Stimulated activated naive CD4-positive, alpha-beta T cell (primary cell): ENCODE measurements around the gene OPN4.

Experiments used
- DNase-seq, 6 experiments: peaks; one replicate each; lab custom pipeline; 2025; lab: John Stamatoyannopoulos, UW

Gene OPN4

DNA sequence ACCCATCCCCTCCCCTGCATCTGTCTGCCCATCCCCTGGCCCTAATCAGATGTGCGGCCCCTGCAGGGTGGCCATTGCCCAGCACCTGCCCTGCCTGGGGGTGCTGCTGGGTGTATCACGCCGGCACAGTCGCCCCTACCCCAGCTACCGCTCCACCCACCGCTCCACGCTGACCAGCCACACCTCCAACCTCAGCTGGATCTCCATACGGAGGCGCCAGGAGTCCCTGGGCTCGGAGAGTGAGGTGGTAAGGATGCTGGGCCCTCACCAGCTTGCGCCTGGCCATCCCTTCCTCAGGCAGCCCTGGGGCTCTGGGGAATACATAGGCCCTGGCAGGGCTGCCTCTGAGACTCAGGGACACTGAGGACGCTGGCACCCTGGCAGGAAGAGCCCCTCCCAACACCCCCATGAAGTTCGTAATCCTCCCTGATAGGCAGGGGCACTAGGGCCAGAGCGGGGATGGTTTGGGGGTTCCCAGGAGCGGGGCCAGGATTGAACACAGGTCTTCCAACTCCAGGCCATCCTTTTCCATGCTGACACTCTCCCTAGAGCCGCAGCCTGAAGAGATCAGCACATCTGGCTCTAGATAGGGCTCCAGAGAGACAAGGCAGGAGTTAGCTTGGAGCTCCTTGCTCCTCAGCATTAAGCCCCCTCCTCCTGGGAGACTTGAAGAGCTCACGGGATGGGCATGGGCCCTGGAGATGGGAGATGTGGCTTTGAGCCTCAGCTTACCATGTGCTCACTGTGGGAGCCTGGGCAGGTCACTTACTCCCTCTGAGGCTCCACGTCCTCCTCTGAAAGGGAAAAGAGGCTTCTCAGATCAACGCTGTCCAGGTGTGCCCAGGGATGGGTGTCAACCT lies 8.1 kb downstream of the OPN4 start:
- no peak for DNase-seq

GRCh38 chr10:86663046-86663345 lies 8.6 kb downstream of the OPN4 start:
- DNase-seq = no peak

- DNase-seq = no peak
These were observed 9.4 kb downstream of the OPN4 start for GRCh38 chr10:86663576-86664339.

DNA sequence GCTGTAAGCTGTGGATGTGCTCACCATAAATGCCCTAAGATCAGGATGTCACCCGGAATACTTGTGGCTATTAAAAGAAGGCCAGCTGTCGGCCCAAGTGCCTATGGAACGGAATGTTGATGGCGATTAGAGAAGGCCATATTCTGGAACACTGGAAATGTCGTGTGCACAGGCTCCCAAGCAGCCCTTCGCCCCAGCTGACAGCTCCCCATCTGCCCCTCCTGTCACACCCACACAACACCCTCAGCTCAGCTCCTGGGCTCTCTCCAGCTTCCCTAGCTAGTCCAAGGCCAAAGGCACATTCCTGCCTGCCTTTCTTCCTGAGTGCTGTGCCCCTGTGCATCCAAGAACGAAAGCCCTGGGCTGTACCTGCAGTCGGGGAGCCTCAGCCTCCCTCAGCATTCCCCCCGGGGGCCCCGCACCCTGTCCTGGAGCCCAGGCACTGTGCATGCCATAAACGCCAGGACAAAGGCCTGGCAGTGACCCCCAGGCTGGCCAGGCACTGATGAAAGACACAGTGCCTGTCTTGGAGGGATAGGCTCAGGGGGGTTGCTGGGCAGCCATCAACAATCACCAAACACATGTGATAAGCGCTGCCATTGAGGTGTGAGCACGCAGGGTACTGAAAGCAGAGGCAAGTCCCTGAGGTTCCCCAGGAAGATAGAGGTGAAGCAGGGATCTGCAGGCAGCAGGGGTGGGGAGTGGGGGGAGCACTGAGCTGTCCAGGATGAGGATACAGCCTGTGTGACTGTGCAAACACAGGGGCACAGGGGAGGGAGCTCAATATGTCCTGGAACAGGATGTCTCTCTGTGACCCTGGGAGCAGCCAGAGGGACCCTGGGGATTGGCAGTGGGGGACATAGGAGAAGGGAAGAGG lies 10.2 kb downstream of the OPN4 start:
- DNase-seq = no peak

GRCh38 chr10:86665218-86665607 lies 10.9 kb downstream of the OPN4 start:
- no peak for DNase-seq

GRCh38 chr10:86665868-86666267 lies 11.5 kb downstream of the OPN4 start:
- DNase-seq = no peak

GRCh38 chr10:86666538-86666937 lies 12.2 kb downstream of the OPN4 start:
- no peak for DNase-seq

- no peak for DNase-seq
These were observed 13.3 kb downstream of the OPN4 start for GRCh38 chr10:86667421-86668181.

GRCh38 chr10:86668297-86669165 lies 14.2 kb downstream of the OPN4 start, which contains the start of gene LDB3:
TSS of gene LDB3 (plus strand) at chr10:86668511. CDS start at chr10:86668692, 181 bp downstream.
- no peak for DNase-seq

- no peak for DNase-seq
These were observed 16.0 kb downstream of the OPN4 start for GRCh38 chr10:86670290-86670811.

GRCh38 chr10:86670876-86671275 lies 16.5 kb downstream of the OPN4 start:
- DNase-seq = no peak

DNA sequence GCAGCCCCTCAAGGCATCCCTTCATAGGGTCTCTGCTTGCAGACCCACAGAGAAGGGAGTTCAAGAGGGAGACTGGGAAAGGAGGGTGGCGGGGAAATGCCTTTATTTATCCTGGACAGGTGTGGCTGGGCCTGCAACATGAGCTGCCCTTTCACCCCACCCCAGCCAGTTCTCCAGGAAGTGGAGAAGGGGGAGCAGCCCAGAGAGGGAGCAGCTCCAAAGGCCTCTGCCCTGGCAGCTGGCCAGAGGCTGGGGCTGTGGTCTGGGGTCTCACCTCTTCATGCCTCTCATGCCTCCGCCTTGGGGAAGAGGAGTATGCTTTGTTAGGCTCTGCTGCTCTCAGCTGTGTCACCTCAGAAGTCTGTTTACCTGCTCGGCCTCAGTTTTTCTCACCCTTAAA lies 17.1 kb downstream of the OPN4 start:
- no peak for DNase-seq

DNA sequence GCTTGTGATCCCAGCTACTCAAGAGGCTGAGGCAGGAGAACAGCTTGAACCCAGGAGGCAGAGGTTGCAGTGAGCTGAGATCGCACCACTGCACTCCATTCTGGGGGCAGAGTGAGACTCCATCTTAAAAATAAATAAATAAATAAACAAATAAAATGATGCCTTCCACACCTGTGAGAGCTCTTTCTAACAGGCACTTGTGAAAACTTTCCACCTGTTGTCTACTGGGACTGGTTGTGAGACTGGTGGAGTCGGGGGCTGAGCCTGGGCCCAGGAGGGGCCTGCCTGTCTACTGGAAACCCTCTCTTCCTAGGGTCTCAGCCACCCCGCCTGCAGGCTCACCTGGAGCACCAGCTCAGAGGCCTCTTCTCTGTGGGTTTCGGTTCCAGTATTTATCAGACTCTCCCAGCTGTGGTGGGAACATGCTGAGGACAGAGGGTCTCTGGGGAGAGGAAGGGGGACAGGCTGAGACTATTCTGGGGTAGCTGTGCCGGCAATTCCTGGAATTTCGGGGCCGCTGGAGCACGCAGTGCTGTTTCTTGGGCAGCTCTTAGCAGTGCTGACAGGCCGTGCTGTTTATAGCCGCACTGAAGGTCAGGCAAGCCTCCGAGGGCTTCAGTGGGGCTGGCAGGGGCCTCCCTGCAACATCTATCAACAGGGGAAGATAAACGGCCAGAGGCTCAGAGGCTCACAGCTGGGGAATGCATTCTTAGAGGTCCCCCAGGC lies 17.8 kb downstream of the OPN4 start:
- no peak for DNase-seq

GRCh38 chr10:86673216-86673826 lies 19.0 kb downstream of the OPN4 start:
- no peak for DNase-seq

- no peak for DNase-seq
These were observed 19.7 kb downstream of the OPN4 start for GRCh38 chr10:86673827-86674581.

GRCh38 chr10:86674912-86675311 lies 20.6 kb downstream of the OPN4 start:
- DNase-seq = no peak

- DNase-seq = no peak
These were observed 23.0 kb downstream of the OPN4 start for GRCh38 chr10:86677374-86677773.

GRCh38 chr10:86678999-86679792 lies 24.8 kb downstream of the OPN4 start:
- DNase-seq = no peak
